Measurements from ENCODE around the gene RAD52.

GRCh38 chr12:885701-886100 is 63.8 kb downstream of the RAD52 start:
- TF ChIP-seq CTCF (IDR thresholded peaks at IDR 0.05; ENCODE audit: insufficient read depth, low read length): no peak
- TF ChIP-seq REST (IDR thresholded peaks at IDR 0.05; ENCODE audit: insufficient replicate concordance, low read depth): no peak
- no peak for TF ChIP-seq POLR2AphosphoS5 (IDR thresholded peaks at IDR 0.05; ENCODE audit: low read depth)
- TF ChIP-seq GABPA (IDR thresholded peaks at IDR 0.05; ENCODE audit: low read depth): no peak
- TF ChIP-seq SPI1 (IDR thresholded peaks at IDR 0.05; ENCODE audit: borderline replicate concordance, low read depth): no peak

Measured in HL-60 (cell line).